ENCODE measurements around the gene OSBPL3.

Gene OSBPL3

DNA sequence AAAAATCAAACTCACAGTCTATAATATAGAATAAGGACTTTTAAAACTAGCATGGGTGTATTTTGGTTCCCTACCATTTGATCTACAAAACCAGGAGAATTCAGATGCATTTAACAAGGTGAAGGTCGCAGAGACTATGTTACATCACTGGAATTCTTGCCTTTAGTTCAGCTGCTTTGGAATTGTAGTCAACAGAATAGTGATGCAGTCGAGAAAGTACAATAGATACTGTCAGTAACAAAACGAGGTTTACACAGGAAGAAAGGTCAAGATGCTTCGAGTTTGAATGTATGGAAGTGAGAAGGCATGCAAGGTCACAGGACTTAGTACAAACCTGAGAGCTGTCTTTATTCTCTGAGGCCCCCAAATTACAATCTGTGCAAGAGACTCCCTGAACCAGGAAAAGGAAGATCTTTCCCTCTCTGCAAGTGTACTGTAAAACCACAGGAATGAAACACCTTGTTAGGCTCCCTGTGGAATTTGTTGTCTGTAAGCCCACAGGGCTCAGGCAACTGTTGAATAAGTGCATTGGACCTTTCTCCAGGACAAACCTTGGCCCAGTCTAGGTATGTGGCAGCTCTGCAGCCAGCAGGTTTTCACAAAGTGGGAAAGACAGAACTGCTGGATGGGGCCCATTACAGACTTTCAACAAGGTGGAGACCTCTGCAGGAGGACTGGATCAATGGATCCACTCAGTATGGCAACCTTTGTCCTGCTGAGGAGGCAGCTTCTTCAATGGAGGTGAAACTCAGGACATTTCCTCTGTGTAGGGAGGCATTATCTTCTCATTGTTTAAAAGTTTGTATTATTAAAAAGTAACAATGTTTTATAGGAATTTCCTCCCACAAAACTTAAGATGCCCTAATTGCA, 121.6 kb downstream of the OSBPL3 start:
- no peak for DNase-seq

DNA sequence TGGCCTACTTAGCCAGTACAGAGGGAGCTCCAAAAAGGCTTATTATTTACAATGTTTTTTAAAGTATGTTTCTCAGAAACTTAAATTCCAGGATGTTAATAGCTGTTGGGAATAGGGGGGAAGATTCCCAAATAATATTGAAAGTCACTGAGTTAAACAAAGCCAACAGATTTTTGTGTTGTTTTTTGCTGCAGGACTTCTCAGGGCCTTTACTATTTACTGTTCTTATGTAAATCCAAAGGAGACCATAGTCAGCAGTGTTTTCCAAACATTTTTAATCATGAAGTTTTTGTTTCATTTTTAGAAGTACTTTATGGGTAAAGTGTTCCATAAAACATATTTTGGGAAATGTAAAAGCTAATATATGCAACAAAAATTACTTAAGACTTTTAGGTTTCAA, 122.4 kb downstream of the OSBPL3 start:
- DNase-seq, result no peak

DNA sequence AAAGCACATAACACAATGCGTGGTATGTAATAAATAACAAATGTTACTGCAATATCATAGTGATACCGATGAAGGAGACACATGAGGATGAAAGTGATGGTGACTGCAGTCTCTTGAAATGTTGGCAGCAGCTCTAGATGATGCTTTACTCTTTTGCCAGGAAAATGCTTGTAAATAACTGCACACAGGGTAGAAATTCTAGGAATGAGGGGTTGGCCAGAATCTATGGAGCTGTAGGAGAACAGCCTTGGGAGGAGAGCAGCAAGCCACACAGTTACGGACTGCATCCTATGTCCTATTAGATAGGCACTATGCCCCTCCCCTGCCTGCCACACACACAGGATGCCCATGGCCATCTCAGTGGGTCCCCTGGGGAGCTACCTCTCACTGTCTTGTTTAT, 125.1 kb downstream of the OSBPL3 start:
- DNase-seq, result no peak

DNA sequence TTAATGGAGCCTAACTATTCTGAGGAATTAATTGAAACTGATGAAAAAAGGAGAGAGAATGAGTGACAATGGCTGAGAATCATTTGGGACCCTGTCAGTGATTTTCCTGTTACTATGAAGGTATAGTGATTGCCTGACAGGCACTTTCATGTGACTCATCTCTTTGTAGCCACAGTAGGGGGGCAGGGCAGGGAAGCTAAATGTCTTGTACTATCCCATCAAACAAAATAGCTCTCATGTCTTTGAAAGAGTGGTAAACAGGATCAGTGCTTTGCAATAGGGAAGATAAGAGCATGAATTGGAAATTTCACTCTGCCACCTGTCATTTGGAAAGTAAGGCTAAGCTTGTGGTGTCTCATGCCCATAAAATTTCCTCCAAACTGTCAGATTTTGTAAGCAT, 128.2 kb downstream of the OSBPL3 start:
- DNase-seq, result no peak

DNA sequence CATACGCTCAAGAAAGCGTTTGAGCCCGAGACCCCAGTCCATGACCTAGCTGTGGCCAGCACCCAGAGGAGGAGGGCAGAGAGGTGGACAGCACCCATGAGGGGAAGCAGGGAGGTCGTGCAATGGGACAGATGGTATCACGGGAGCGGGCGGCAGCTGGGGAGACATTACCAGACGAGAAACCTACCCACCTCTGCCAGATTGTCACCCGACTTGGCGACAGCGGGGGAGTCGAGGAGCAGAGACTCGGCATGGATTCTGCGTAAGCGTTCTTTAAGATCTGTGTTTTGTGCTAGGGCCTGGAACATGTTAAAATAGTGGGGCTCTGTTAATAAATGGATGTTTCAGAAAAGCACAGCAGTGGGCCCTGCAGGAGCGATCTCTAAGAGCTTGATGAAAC, 131.1 kb downstream of the OSBPL3 start:
- no peak for DNase-seq

DNA sequence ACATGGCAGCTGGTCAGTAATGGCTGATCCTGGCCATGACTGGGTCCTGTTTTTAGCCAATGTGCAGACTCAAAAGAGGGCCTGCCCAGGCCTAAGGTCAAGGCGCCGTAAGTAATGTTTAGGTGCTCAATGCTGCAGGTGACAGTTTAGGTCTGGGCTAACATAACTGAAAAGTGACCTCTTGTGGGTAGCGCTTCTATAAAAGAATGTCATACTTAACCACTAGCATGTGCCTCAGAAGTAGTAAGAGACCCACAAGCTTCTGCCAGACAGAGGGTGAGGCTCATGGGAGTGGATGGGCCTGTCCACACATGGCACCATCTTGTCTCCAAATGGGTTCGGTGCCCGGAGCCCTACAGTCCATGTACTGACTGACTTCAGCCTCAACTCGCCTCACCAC, 132.2 kb downstream of the OSBPL3 start:
- DNase-seq, result no peak

DNA sequence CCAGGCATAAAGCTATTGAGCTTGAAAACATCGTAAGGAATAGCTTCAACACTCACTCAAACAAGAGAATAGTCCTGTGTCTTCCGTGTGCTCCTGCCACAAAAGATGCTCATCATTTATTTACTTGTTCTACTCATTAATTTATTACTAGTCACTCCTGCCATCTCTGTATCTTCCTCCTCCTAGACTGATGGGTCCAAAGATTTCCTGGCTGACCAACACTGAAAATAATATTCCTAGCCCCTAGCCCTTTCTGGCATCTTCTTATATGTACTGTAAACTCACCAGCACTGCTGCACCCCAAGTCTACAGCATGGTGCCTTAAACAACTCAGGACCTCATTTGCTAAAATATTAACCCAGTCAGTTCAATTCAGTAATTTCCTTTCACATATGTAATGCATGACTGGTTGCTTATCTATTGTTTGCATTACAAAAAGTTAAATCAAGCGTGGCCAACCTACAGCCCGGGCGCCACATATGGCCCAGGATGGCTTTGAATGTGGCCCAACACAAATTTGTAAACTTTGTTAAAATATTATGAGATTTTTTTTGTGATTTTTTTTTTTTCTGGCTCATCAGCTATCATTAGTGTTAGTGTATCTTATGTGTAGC, 136.1 kb downstream of the OSBPL3 start:
- DNase-seq, result no peak

DNA sequence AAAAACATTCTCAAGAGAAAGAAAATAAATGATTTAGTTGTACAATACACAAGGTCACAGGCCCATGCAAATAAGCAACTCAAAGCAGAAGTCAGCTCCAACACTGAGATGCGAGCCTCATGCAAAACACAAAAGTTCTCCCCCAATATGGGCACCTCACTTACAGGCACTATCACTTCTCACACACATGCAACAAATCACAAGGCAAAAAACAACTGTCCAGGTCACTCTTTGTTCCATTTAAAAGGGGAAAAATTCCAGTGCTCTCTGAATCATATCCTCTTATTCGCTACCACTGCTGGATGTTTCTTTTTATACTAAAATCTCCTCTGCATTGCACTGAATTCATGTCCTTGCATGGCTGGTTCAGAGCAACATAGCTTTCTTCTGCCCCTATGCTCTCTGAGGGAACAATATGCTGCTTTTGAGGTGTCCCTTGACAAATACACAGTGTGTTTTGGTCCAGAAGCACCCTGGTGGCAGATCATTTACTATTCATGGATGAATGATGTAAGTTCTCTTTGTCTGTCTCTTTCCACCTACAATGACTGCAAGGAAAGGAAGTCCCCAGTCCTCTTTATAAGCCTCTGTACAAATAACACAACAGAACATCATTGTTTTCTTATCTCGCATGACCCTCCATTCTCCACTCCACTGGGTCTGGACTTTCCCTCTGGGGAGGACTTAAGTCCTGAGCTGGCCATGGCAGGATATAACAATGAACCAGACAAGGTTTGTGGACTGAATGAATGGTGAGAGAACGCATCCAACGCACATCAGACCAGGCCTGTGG, 137.3 kb downstream of the OSBPL3 start:
- no peak for DNase-seq

DNA sequence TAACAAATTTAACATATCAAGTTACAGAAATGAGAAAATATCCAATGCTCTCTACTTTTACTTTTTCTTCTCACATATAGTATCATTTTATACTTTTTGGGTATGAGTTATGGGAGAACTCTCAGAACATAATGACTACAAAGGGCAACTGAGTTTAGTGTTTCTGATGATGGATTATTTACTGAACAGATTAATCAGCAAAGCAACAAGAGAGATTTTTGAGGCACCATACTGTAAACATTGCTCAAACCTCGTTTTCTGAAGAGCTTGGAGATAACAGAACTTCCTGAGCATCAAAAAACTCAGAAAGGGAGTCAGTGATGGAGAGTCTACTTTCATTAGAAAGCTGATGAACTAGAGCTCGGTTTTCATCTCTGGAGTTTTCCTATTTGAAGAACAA, 137.9 kb downstream of the OSBPL3 start:
- DNase-seq, result no peak

DNA sequence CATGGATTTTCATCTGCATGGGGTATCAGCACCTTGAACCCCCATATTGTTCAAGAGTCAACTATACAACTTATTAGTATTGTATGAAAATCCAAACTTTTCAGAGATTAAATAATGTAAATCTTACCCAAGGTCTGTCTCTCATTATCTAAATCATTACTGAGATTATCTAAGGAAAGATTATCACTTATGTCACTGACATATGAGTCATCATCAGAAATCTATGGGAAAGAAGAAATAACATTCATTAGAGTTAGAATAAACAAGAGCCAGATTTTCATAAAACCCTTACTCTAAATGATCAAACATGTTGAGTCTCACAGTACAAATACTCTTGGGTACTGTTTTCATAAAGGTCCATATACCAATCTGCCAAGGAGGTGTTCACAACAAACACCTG, 139.4 kb downstream of the OSBPL3 start:
- no peak for DNase-seq

DNA sequence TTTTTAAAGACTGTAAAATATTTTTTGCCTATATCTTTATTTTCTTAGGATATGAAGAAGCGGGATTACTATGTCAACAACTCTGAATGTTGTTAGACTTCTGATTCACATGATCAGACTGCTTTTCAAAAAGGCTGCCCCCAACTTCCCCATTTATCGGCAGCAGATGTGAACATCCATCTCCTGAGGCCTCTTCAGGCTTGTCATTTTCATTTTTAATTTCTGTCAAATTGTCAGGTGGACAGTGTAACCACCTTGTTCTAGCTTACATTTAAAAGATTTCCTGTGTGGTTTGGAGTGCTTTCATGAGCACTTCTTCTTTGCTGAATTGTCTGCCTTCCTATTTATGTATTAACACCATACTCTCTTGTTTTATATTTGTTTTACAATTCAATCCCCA, 143.9 kb downstream of the OSBPL3 start:
- no peak for DNase-seq

DNA sequence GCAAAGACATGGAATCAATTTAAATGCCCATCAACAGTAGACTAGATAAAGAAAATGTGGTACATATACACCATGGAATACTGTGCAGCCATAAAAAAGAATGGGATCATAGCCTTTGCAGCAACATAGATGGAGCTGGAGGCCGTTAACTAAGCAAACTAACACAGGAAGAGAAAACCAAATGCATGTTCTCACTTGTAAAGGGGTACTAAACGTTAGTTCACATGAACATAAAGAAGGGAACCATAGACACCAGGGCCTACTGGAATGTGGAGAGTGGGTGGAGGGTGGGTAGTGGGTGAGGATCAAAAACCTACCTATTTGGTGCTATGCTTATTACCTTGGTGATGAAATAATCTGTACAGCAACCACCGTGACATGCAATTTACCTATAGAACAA, 144.3 kb downstream of the OSBPL3 start:
- DNase-seq, result no peak

DNA sequence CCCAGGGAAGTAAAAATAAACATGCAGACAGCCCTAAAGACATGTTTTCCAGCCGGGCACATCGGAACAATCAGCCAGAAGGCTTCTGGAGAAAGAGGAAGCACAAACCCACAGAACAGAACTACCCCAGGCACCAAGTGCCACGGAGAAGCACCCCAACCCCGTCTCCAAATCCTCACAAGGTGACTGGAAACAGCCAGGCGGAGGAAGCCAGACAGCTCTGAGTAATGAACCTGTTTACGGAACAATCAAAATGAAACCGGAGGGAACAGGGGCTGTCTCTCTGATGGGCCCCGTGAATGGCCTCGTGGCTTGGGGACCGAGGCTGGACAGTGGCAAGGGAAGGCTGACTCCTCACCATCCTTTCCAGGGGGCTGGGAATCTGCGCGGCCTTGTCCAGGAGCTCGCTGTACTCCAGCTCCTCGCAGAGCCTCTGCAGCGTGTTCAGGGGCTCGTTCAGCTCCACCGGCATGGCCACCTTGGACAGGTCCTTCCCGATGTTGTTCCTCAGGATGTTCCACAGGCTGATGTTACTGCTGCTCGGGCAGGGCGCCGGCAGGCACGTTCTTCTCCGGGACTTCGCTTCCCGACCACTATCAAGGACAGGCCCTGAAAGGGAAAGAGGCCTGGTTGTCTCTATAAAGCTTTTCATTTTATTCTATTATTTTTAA, 145.7 kb downstream of the OSBPL3 start:
- no peak for DNase-seq

DNA sequence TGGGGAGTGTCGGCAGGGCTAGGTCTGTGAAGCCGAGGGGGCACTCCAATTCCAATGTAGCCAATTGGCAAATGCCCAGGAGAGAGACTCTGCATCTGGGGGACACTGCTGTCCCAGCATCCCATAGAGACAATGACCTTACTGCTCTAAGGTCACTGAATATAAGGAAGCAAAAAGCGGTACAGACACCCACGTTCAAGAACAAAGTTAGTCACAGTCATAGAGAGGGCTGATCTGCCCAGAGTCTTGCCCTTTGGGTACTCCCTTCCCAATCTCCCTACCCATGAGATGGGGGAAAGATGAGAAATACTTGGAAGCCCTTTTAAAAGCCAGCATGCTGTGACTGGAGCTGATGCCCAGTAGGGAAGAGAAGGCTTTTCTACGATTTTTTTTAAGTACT, 146.4 kb downstream of the OSBPL3 start:
- no peak for DNase-seq

DNA sequence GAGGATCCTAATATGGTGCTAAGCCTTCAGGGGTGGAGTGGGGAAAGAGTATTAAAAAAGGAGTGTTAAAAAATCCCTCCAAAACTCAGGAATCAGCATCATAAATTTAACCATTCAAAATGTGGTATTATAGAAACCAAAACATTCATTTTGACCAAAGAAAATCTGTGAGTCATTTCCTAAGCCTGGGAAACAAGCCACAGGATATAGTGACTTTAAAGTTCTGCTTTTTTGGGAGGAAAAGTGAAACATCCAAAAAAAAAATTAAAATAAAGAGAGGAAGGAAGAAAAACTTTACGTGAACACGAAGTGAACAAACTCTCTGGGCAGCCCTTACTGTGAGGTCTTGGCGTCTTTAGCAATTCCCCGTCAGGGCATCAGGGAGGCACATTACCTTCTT, 148.7 kb downstream of the OSBPL3 start:
- no peak for DNase-seq

DNA sequence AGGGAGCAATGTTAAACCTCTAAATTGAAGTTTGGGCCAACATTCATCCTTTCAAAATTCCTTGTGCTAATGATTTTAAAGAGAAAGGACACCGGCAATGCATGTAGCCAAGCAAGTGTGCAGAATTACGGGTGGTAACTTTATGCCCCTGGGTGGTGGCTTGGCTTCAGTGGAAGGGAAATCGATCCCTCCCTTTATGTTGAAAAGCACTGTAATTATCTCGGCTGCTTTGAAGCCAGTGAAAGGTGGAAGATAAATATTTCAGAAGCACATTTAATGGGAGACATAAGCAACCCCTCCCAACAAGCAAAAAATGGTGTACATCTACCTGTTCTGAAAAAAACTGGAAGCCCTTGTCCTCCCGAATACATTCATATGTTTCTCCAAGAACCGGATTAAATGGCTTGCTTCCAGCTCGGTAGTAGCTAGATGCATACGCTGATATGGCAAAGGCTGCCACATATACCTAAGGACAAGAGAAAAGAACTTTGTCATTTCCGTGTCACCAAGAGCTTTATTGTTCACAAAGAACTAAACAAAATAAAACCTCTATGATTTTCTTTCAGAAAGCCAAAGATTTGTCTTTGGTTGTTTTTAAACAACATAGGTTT, 149.4 kb downstream of the OSBPL3 start:
- DNase-seq, result no peak

DNA sequence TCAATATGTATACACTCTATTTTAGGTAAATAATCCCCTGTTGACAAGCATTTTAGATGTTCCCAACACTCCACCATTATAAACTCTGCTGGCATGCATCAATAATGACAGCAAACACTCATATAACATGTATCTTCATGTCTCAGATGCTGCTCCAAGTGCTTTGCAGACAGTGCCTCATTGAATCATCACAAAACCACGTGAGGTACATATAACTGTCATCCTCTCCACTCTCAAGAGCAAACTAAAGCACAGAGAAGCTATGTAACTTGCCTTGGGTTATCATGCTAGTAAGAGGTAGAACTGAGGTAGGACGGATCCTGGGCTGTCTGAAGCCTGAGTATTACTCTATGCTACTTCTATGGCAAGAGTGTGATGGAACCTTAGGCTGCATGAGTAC, 150.2 kb downstream of the OSBPL3 start:
- DNase-seq, result no peak

DNA sequence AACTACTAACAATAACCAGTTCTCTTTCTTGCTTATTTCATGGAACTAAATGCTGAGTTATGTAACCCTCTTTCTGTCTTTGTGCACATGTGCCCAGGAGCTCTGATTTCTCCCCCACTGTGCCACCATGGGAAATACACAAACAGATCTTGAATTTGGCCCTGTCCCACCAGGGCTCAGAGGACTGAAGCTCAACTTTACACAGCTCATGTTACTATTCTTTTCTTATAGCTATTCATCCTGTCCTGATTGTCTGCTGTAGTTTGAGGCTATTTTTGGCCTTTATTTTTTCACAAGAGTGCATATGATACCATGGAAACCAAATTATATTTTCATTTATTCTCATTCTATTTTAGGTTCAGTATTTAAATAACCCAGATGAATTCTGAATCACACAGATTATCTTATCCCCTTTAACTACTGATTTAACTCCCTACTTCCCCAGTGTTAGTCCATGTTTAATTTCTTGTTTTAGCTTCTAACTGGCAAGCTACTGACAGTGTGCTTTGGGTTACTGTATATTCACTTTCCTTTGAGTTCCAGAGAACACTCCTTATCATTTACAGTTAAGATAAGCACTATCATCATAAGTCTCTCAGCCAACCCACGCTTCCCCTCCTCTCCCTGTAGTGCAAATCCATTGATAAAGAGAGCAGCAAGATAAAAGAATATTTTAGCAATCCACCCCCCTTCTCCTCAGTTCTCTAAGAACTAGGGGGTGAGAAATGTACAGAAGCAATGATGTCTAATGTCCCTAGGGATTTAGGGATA, 150.9 kb downstream of the OSBPL3 start:
- DNase-seq, result no peak

DNA sequence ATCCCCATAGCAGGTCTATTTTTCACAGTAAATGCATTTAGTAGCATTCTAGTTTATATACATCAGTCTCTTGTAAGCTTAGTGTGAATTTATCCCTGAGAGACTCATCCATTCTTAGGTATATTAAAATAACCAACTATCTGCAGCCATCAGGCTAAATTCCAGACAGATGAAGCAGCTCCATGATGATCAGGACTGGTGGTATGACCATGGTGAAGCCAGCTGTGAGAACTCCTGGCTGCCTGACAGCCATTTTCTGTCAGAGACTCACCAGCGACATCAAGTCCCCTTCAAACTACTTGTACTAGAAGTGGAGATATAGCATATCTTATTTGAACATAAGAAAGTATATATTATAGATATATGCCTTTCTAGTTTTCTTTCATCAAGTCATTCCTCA, 152.4 kb downstream of the OSBPL3 start:
- no peak for DNase-seq

DNA sequence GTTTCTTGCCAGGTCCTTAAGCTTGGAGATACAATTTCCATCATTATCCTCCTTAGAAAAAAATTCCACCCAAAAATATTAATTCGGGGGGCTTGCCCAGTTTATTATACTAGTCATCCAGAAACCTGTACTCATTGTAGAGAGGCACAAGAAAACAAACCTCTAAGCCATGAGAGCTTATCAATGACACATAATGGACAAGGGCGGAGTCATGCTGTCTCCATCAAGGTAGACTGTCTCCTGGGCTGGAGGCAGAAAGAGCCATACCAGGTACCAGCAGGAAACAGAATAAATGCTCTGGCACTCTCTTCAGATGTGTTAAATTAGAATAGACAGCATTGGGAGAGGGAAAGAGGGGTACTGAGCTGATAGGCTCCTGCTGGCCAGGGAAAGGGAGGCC, 153.0 kb downstream of the OSBPL3 start:
- no peak for DNase-seq

DNA sequence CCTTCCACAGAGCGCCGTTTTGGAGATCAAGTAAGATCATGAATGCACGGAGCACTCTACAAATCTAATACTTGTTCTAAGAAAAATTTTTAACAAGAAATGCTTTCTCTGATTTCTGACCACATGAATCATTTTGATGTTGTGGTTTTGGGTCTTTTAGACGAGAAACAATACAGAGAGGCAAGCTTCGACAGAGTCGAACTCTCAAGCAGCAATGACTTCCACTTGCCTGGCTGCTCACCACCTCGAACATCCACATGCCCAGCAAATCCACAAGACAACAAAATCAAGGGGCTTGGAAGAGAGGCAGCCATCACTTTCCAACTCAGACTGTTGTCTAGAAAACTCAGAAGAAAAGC, 153.3 kb downstream of the OSBPL3 start:
- peak; percentile 24 for DNase-seq
